Measurements from ENCODE around the gene GEMIN5.

DNA sequence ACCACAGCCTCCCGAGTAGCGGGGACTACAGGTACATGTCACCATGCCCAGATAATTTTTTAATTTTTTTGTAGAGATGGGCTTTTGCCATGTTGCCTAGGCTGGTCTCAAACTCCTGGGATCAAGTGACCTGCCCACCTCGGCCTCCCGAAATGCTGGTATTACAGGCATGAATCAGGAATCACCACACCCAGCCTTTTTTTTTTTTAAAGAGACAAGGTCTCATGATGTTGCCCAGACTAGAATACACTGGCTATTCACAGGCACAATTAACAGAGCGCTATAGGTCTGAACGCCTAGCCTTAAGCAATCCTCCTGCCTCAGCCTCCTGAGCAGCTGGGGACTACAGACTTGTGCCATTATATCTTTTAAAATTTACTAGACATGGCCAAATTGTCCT is 36.1 kb downstream of the GEMIN5 start:
- TF ChIP-seq POLR2A (IDR thresholded peaks at IDR 0.05) = no peak
- TF ChIP-seq, protein P1, sequence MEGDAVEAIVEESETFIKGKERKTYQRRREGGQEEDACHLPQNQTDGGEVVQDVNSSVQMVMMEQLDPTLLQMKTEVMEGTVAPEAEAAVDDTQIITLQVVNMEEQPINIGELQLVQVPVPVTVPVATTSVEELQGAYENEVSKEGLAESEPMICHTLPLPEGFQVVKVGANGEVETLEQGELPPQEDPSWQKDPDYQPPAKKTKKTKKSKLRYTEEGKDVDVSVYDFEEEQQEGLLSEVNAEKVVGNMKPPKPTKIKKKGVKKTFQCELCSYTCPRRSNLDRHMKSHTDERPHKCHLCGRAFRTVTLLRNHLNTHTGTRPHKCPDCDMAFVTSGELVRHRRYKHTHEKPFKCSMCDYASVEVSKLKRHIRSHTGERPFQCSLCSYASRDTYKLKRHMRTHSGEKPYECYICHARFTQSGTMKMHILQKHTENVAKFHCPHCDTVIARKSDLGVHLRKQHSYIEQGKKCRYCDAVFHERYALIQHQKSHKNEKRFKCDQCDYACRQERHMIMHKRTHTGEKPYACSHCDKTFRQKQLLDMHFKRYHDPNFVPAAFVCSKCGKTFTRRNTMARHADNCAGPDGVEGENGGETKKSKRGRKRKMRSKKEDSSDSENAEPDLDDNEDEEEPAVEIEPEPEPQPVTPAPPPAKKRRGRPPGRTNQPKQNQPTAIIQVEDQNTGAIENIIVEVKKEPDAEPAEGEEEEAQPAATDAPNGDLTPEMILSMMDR (IDR thresholded peaks at IDR 0.05) = no peak

Measured in right lobe of liver (tissue), 4 donors.